GM18505 (cell line): ENCODE data around the gene EXOC6B.

ENCODE experiments used
- ATAC-seq: cut with Tn5 transposase; IDR thresholded peaks from one replicate; pipeline ENCODE4 v1.9.1; 2021; ENCODE audit not compliant: unreplicated experiment
- POLR2A ChIP-seq: IDR thresholded peaks from 4 replicates; pipeline ENCODE4 v1.6.1; 2011; ENCODE audit warnings: borderline replicate concordance; ENCODE audit not compliant: insufficient read depth, insufficient read length; ENCODE audit errors: extremely low read depth

EXOC6B gene

DNA sequence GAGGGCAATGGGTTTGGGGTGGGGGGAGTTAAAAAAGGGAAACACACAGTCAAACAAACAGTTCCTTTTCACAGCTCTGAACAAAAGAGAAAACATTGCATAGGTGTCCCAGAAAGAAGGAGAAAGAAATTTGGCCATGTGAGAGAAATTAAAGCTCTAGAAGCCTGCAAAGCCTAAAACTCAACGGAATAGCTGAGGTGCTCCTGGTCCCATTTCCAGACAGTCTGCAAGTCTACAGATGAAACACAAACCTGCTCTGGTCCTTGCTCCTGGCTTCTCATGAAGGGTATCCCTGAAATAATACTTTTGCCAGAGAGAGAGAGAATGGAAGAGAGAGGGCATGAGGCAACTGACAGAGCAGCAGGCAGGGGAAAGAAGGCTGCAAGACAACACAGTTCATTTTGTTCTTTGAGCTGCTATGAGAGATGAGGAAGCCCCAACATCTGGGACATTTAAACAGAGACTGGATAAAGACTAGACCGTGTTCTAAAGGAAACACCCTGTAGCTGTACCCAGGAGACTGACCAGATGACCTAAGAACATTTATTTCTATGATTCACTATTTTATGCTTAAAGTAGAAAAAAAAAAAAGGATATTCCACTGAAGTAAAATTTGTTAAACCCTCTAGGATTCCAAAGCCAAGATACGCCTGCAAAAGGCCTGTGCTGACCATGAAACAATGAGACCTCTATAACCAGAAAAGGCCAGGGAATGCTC, 620.9 kb downstream of the EXOC6B start:
- no peak for TF ChIP-seq POLR2A

DNA sequence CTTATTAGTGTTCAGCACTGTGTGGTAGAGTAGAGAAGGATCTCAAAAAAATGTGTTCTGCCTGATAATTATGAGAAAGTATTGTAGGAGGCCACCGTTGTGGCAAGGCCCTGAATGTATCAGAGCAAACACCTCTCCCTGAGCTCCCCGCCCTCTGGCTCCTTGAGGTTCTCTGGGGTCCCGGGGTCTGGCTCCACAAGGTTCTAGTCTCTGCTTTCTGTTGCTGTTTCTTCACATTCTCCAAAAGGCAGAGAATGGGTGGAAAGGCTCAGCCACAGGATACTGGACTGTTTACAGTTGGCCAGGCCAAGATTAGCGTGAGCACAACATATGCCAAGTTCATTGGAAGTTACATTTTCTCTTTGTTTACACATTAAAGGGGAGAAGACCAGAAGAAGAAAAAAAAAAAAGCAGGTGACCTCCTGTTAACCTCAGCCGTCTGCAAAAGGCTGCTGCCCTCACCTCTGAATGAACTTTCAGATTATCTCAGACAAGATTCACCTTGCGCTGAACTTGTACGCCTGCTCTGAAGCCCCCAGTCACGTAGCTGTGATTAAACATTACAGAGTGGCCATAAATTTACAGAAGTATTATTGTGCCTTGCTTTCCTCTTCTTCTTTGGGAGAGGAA, 621.6 kb downstream of the EXOC6B start:
- no peak for TF ChIP-seq POLR2A
- ATAC-seq, result no peak

More for the DNA sequence above, 620.9 kb downstream of the EXOC6B start:
- no peak for ATAC-seq

DNA sequence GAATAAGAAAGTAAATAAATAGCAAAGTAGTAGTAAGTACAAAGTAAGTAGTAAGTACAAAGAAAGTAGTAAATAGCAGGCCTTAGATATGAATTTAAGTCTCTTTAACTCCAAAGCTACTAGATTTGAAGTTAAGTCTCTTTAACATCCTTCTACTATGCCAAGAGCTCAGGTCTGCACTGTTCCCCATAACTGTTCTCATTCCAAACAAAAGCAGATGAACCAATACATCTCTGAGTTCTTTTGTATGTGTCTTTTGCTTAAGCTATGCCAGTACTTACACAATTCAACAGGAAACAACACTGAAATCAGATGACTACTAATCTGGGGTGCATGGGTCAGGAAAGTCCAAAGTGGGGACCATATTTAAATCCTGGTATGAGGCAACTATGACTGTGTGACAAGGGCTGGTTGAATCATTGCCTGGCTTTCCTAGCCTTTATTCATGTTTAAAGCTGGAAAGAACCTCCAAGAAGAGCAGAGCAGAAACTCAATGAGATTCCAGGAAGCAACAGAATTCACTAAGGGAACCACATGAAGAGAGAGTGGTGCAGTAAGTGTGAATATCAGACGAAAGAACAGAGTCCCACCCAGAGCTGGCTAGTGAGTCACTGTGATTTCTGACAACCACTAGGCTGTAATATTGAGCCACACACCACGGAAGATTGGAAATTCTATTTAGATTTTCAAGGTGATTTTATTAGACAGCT, 627.1 kb downstream of the EXOC6B start:
- no peak for TF ChIP-seq POLR2A
- no peak for ATAC-seq

DNA sequence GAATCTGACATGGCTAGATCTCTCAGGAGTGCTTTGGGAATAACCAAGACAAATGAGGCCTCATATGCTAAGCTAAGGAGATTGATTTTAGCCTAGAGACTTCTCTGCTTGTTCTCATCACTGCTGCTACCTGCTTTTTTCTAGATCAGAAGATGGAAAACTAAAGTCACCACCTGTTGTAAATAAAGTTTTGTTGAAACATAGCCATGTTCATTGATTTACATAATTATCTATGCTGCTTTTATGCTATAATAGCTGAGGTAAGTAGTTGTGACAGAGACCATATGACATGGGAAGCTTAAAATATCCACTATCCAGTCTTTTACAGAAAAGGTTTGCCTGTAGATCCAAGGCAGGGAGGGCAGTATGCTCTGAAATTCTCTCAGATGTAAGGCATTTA, 632.1 kb downstream of the EXOC6B start:
- TF ChIP-seq POLR2A, result no peak
- ATAC-seq, result no peak

DNA sequence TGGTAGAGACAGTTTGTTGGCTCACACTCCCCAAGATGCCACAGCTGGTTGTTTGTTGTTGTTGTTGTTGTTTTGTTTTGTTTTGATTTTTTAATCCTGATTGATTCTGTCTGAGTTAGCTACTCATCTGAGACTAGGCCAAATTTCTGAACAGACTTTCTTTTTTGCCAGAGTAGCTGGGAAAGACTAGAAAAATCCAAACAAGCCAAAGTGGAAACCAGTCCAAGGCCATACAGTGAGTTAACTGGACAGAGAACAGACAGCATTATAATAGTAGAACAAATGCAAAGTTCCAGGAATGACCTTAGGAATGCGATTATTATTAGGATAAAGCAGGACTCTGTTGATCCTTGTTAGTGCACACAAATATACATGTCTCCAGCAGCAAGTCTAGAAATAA, 634.4 kb downstream of the EXOC6B start:
- no peak for TF ChIP-seq POLR2A
- ATAC-seq, result no peak

DNA sequence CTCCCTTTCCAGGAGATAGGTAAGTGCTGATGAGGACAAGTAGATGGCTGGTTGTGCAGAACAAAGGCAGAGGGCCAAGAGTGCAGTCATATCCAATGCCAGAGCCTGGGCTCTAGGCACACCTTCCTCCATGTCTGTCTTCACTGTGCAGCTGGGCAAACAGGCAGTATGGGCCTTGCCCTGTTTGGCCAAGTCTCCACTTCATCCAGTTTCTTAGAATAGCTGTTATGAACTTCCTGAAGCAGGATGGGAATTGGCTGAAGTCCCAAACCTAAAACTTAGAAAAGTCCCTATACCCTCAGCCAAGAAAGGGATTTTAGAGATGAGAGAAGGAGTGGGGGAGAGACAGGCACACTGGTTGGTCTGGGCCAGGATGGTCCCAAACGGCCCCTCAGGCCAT, 640.6 kb downstream of the EXOC6B start:
- ATAC-seq, result no peak
- no peak for TF ChIP-seq POLR2A

DNA sequence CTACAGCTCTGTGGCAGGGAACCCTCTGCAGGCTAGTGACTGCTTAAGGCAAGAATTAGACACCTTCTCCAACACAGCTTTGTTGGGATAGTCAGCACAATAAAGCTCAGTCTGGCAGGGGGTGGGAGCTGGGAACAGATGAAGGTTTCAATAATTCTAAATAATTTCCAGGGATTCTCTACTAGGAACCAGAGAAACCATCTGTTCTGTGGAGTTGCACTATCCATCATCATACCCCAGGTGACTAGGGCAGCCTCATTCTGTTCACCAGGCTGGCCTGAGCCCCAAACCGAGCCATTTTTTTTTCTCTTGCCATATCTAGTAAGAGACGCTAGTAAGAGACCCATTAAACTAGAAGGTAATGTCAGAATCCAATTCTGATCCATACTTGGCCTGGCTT, 642.4 kb downstream of the EXOC6B start:
- ATAC-seq, result no peak
- TF ChIP-seq POLR2A, result no peak

DNA sequence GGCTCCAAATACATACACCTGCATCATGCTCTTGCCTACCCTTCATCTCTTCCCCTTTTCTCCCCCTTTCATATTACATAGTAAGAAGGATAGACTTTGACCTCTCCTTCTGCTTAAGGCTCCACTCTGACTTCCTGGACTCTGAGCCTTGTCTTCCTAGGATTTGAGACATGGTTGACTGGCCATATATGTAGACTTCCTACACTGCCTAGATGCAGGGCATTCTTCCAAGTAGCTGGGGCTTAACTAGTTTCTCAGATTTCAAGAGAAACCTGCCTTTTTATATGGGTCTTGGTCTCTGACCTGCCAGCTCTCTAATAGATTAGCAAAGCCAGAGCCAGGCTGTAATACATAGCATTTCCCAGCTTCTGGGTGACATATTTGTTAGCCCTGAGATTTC, 642.8 kb downstream of the EXOC6B start:
- TF ChIP-seq POLR2A, result no peak
- ATAC-seq, result no peak

DNA sequence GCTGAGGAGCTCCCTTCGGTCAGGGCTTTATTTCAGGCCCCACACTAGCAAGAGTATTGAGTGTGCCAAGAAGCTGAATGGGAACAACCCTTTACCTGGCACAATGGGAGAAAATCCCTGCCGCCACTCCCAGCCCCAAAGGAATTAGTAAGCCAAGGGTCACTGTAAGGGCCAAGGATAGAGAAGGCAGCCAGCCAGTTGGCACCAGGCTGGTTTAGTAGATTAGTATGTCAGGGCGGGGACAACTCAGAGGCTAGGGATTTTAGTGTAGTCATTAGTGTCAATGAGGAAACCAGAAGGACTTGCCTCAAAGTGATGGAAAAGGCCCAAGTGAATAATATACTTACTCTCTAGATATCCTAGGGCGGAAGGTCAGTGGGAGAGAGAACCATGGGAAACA, 643.3 kb downstream of the EXOC6B start:
- ATAC-seq, result no peak
- TF ChIP-seq POLR2A, result no peak

DNA sequence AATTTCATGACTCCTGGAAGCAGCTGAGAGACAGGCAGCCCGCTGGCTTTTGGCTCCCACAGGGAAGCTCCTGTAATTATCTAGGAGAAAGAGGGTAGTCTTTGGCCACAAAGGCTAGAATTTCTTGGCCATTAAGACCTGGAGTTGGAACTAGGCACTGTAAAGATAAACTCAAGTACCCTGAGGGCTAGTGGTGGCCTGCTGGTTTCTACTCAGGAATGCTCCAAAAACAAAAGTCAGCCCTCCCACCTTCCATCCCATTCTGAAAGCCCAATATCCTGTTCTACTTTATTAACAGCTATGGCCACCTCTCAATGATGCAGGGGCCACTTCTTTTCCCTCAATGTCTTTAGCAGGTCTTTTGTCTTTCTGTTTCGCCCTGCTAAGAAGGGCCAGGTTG, 644.2 kb downstream of the EXOC6B start:
- no peak for ATAC-seq
- no peak for TF ChIP-seq POLR2A

DNA sequence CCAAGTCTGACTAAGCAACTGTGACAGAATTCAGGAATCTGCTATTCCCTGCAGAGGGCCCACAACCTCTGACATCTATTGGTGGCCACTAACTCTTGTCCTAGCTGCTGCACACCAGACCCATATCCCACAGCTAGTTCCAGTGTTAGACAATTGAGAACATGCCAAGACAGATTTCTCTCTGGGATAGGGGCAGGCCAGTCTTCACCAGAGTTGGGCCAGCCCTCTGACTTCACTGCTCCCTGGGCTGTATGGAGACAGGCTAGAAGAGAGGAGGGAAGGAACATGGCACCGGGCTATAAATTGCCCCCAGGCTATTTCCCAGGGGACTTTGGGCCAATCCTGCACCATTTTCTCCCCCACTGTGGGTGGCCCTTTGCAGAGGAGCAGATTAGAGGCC, 645.5 kb downstream of the EXOC6B start:
- no peak for TF ChIP-seq POLR2A
- ATAC-seq, result no peak

DNA sequence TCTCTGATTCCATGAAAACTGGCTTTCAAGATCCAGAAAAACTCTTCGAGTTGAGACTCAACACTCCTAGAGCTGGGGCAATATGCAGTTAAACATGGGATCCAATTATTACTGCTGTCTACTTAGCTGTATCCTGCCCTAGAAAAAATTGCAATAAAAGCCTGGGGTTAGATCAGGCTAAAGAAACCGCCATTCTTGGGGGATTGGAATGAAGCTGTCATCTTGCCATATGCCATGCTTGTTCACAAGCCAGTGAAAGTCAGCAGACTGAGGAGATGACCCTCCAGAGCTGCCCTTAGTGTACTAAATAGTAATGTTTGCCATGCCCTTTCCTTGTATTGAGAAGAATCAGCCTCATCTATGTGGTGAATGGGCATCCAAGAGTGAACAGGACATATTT, 647.3 kb downstream of the EXOC6B start:
- ATAC-seq, result no peak
- no peak for TF ChIP-seq POLR2A

DNA sequence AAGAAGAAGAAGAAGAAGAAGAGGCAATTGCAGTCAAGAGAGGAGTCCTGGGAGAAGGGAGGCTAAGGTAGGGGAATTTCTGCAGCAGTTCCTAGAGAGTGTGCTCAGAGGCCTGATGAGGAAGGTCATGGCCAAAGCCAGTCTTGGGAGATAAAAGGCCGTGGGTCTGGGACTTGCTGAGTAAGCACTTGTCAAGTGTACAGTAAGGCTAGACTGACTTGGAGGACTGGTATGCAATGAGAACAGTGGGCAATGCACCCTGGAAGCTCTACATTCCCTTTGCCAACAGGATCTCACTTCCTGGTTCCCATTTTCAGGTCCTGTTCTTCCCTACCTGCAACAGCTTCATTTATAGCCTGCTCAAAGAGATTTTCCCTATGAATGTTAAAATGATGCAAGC, 649.6 kb downstream of the EXOC6B start:
- ATAC-seq, result no peak
- TF ChIP-seq POLR2A, result no peak

DNA sequence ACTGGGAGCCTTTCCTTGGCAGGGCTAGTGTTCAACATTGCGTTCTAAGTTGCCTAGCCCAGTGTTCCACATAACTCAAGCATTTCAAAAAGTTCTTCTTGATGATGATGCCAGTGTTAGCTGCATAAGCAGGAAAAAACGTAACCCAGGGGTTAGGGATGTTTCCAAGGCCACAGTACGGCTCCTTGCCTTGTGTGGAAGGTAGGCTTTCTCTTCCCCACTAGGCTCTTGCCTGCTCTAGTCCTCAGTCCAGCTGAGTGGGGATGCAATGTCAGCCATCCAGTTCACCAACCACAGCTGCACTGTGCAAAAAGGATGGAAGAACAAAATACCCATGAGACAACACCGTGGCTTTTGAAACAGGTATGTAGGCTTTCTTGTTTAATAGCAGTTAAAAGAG, 650.2 kb downstream of the EXOC6B start:
- no peak for TF ChIP-seq POLR2A
- no peak for ATAC-seq

DNA sequence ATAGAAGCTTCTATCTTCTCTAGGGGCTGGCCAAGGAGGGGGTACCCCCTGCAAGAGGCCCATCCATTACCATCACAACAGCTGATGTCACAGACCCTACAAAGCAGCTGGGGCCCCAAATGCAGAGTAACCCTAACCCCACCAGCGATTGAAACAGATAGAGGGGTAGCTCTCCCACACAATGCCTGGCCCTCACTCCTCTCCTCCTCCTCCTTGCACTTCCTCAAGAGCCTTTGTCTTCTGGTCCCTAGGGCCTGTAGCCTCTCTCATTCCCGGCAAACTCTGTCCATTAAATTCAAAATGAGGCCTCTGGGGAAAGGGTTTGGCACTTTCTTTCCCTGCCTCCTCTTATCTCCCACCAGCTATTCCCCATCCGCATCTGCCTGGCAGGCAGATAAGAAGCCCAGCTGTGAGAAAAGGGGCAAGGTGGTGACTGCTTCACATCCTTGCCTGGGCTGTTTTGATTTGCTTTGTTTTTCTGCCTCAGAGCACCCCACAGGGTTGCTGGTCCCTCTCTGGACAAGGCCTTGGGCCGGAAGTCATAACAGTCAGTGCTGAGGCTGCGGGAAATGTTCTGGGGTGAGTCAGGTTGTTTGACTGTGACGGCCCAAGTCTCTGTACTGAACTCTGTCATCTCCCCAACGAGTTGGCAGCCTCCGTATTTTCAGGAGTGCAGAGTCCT, 652.1 kb downstream of the EXOC6B start:
- no peak for TF ChIP-seq POLR2A
- no peak for ATAC-seq
